Muscle of leg (tissue), 11 donors: ENCODE measurements around the gene SLX4IP. TPM values are rescaled to one million over a fixed set of nuclear protein-coding genes. Genes with fewer than 3 reads are reported as not detected.

Experiments
- DNase-seq: peaks from one replicate; pipeline ENCODE4 v3.0.0; 2013
- H3K27ac ChIP-seq: one replicate; pipeline ENCODE4 v1.5.1; 2013; ENCODE audit warnings: mild to moderate bottlenecking, low read length, control low read depth
- H3K27me3 ChIP-seq: one replicate; pipeline ENCODE4 v1.6.1; 2013; ENCODE audit warnings: low read length; ENCODE audit not compliant: control insufficient read depth, insufficient read depth
- H3K36me3 ChIP-seq: one replicate; pipeline ENCODE4 v1.6.1; 2013; ENCODE audit warnings: low read length; ENCODE audit not compliant: control insufficient read depth, insufficient read depth
- H3K4me1 ChIP-seq: one replicate; pipeline ENCODE4 v1.6.1; 2013; ENCODE audit warnings: low read length; ENCODE audit not compliant: control insufficient read depth, insufficient read depth
- H3K4me3 ChIP-seq: one replicate; pipeline ENCODE4 v1.5.1; 2013; ENCODE audit warnings: low read length, control low read depth
- H3K9me3 ChIP-seq: replicated peaks from 2 replicates; pipeline ENCODE4 v1.6.1; 2013; ENCODE audit warnings: low read depth, low read length; ENCODE audit not compliant: control insufficient read depth
- WGBS: methylation state at CpG from one replicate; pipeline ENCODE4 v1.1.5; 2013; ENCODE audit warnings: missing lambda C conversion rate; ENCODE audit not compliant: insufficient coverage; 5-methylcytosine and 5-hydroxymethylcytosine counted together
- polyA plus RNA-seq, 8 donors: library from polyadenylated mRNA; unstranded; fragments of 120-200 nt; gene quantifications; one replicate each; pipeline versions ENCODE4 v1.2.1 to v1.2.3, GENCODE V29; 2013; ENCODE audit warnings: inconsistent platforms in 1 of 8, low replicate concordance in 1 of 8; ENCODE audit not compliant: insufficient read length in 8 of 8, insufficient read depth in 1 of 8
- total RNA-seq: library from RNA; stranded (reverse); fragments of 120-200 nt; gene quantifications from one replicate; pipeline ENCODE4 v1.2.4, GENCODE V29; 2013

The SLX4IP gene
- total and polyA plus RNA-seq, 9 donors, result 3.3 to 5.0 (median 4.4) TPM

- H3K4me3 ChIP-seq, result no peak overlapping the region
- WGBS, result 92% methylated on average over 2 of the region's 8 CpGs
- H3K27me3 ChIP-seq, result no peaks in the 10 kb centered on the region
- H3K4me1 ChIP-seq, result peaks cover 61% of the 10 kb centered on the region
- peaks cover 81% of the 10 kb centered on the region for H3K36me3 ChIP-seq
- no peak overlapping the region for H3K27ac ChIP-seq
- no peaks in the 10 kb centered on the region for H3K9me3 ChIP-seq
- no peak for DNase-seq
Observed at GRCh38 chr20:10649080-10649796, 214.1 kb downstream of the SLX4IP start.

GRCh38 chr20:10649797-10650160 is 214.7 kb downstream of the SLX4IP start:
- no peak for DNase-seq
- H3K9me3 ChIP-seq, result no peaks in the 10 kb centered on the region
- peaks cover 60% of the 10 kb centered on the region for H3K4me1 ChIP-seq
- no CpG with 5 or more reads among the region's 3 CpGs for WGBS
- no peak overlapping the region for H3K4me3 ChIP-seq
- no peak overlapping the region for H3K27ac ChIP-seq
- peaks cover 81% of the 10 kb centered on the region for H3K36me3 ChIP-seq
- H3K27me3 ChIP-seq, result no peaks in the 10 kb centered on the region

- H3K36me3 ChIP-seq, result peaks cover 75% of the 10 kb centered on the region
- H3K27ac ChIP-seq, result peak overlapping the region; percentile 17
- peaks cover 59% of the 10 kb centered on the region for H3K4me1 ChIP-seq
- no peak overlapping the region for H3K4me3 ChIP-seq
- DNase-seq, result peak; percentile 81
- no peaks in the 10 kb centered on the region for H3K27me3 ChIP-seq
- 40% methylated on average over 4 of the region's 15 CpGs for WGBS
- no peaks in the 10 kb centered on the region for H3K9me3 ChIP-seq
Observed at GRCh38 chr20:10651227-10651990, 216.3 kb downstream of the SLX4IP start.

- Histone ChIP-seq H3K4me1 (peaks cover 60% of the 10 kb centered on the region), H3K36me3 (peaks cover 69% of the 10 kb centered on the region), H3K27ac (peak overlapping the region; percentile 6), H3K27me3 (no peaks in the 10 kb centered on the region), H3K9me3 (no peaks in the 10 kb centered on the region), H3K4me3 (no peak overlapping the region)
- WGBS, result 70% methylated on average over 9 of the region's 9 CpGs
- DNase-seq, result no peak
Observed at GRCh38 chr20:10652185-10652584, 217.1 kb downstream of the SLX4IP start.

- peak overlapping the region; percentile 62 for H3K27ac ChIP-seq
- peaks cover 59% of the 10 kb centered on the region for H3K4me1 ChIP-seq
- 49% methylated on average over 4 of the region's 9 CpGs for WGBS
- no peaks in the 10 kb centered on the region for H3K9me3 ChIP-seq
- no peak for DNase-seq
- peaks cover 68% of the 10 kb centered on the region for H3K36me3 ChIP-seq
- H3K27me3 ChIP-seq, result no peaks in the 10 kb centered on the region
- no peak overlapping the region for H3K4me3 ChIP-seq
Observed at GRCh38 chr20:10652660-10653261, 217.7 kb downstream of the SLX4IP start.

- no peaks in the 10 kb centered on the region for H3K27me3 ChIP-seq
- peak; percentile 70 for DNase-seq
- H3K4me3 ChIP-seq, result no peak overlapping the region
- H3K36me3 ChIP-seq, result peaks cover 67% of the 10 kb centered on the region
- WGBS, result no CpG with 5 or more reads among the region's 13 CpGs
- peak overlapping the region; percentile 62 for H3K27ac ChIP-seq
- peaks cover 60% of the 10 kb centered on the region for H3K4me1 ChIP-seq
- no peaks in the 10 kb centered on the region for H3K9me3 ChIP-seq
Observed at GRCh38 chr20:10653599-10654249, 218.6 kb downstream of the SLX4IP start.

GRCh38 chr20:10654250-10654610 is 219.1 kb downstream of the SLX4IP start:
- Histone ChIP-seq H3K27ac (peak overlapping the region; percentile 42), H3K9me3 (no peaks in the 10 kb centered on the region), H3K4me1 (peaks cover 60% of the 10 kb centered on the region), H3K4me3 (no peak overlapping the region), H3K36me3 (peaks cover 68% of the 10 kb centered on the region), H3K27me3 (no peaks in the 10 kb centered on the region)
- no peak for DNase-seq

- Histone ChIP-seq H3K27me3 (no peaks in the 10 kb centered on the region), H3K9me3 (no peaks in the 10 kb centered on the region), H3K27ac (peak overlapping the region; percentile 42), H3K36me3 (peaks cover 64% of the 10 kb centered on the region), H3K4me1 (peaks cover 60% of the 10 kb centered on the region), H3K4me3 (no peak overlapping the region)
- WGBS, result 71% methylated on average over 3 of the region's 7 CpGs
- DNase-seq, result no peak
Observed at GRCh38 chr20:10654630-10655029, 219.5 kb downstream of the SLX4IP start.

- peak overlapping the region; percentile 10 for H3K27ac ChIP-seq
- H3K36me3 ChIP-seq, result peaks cover 63% of the 10 kb centered on the region
- no peaks in the 10 kb centered on the region for H3K9me3 ChIP-seq
- DNase-seq, result no peak
- H3K4me3 ChIP-seq, result no peak overlapping the region
- H3K27me3 ChIP-seq, result no peaks in the 10 kb centered on the region
- WGBS, result 82% methylated on average over 7 of the region's 15 CpGs
- peaks cover 52% of the 10 kb centered on the region for H3K4me1 ChIP-seq
Observed at GRCh38 chr20:10655720-10656669, 220.9 kb downstream of the SLX4IP start.
